CD4-positive, alpha-beta T cell treated with Interleukin-12 subunit alpha and Interleukin-12 subunit beta, for 1 hour (primary cell): ENCODE data around the gene HSD17B13.

Experiments
- DNase-seq: peaks from one replicate; pipeline ENCODE4 v3.0.0-alpha.2; 2020

Gene HSD17B13

DNA sequence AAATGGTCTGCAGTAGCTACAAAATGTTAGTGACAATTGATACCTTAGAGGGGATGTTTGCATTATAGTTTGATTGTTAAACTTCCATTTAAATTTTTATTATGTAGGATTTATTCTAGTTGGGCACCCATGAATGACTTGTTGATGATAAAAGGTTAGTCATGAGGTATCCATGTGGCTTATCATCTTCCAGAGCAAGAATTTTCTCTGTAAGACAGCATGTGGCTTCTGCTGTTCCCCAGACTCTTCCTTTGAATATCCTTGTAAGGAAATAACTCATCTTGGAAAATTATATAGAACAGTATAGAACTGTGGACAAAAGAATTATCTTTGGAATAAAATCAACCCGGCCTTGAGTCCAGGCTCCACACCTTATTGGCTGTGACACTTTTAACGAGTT is 62.2 kb downstream of the HSD17B13 start:
- no peak for DNase-seq

DNA sequence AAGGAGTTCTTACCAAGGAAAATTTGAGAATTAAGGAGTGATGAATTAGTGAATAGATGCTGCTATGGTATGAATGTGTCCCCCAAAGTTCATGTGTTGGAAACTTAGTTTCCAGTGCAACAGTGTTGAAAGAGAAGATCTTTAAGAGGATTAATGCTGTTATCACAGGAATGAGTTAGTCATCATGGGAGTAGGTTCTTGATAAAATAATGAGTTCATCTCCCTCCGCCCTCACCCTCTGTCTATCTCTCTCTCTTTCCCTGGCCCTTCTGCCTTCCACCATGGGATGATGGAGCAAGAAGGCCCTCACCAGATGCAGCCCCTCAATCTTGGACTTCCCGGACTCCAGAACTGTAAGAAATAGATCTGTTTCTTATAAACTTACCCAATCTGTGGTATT is 64.0 kb downstream of the HSD17B13 start:
- DNase-seq = no peak

DNA sequence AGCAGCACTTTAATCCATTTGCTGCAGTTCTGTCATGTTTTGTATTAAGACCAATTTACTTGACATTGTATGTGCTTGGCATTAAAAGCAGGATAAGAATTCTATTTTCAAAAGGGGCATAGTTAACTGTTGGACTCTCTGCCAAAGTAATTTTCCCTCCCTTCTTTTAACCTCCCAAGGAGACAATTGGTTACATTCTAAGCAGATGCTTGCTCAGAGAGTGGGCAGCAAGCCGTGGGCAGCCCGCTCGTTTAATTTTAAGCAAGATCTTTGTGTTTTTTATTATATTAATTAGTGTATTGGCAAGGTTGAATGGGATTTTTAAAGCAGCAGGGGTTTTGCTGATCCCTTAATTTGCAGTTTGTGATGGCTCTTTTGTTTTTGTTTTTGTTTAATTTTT is 65.2 kb downstream of the HSD17B13 start:
- no peak for DNase-seq

DNA sequence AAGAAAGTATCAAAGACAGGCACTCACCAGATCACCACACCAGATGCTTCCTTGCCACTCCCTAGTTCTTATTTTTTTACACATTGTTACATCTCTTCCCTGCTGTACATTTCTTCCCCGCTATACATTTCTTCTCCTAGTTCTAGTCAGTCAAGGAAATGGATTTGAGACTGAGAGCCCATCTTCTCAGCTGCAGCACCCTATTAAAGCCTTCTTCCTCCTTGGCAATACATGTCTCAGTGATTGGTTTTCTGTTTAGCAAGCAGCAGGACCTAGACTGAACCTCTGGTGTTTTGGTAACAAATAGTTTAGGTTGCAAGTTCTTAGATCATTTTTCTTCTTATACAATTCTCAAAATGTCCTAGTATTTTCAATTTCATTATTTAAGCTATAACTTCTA is 66.9 kb downstream of the HSD17B13 start:
- no peak for DNase-seq
